ENCODE results near the gene CCDC91. TPM values are rescaled to one million over a fixed set of nuclear protein-coding genes. Genes with fewer than 3 reads are reported as not detected.

The CCDC91 gene
- total and polyA plus RNA-seq, 8 donors = 15.0 to 27.0 (median 19.1) TPM

DNA sequence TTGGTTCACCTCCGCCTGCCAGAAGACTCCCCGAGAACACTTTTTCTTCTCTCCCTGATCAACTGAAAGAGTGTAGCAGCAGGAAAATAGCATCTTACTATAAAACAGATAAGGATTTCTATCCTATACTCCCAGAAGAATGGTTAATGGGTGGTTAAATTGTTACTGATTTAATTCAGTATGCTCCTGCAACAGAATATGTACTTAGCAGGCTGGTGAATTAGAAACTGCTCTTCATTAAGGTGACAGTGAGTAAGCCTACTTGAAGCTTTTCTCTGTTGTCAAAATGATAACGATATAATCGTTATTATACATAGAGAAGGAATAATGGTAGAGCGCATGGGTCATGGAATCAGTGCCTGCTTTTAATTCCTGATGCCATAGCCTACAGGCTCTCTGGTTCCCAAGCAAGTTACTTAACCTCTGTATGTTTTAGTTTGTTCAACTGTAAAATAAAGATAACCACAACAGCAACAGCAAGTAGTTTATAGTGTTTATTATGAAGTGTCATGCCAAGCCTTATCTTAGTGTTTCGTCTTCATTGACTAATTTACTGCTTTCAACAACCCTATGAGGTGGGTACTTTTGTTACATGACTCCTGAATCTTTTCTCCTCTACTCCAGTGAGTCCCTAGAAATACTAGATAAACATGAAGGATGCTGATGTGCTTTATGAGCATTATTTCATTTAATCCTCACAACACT, 392.6 kb downstream of the CCDC91 start:
- WGBS, 2 donors = 77 to 87% methylated on average over 6 of the region's 6 CpGs
- ATAC-seq = no peak
- Histone ChIP-seq H3K4me3 (no peak overlapping the region), H3K4me1 (no peaks in the 10 kb centered on the region), H3K27ac (no peak overlapping the region), H3K36me3 (no peaks in the 10 kb centered on the region), H3K9me3 (no peaks in the 10 kb centered on the region), H3K27me3 (no peaks in the 10 kb centered on the region)
- intact Hi-C loops (cut with DNase I) = no loop called here
- FAIRE-seq = no peak
- TF ChIP-seq, protein P1, sequence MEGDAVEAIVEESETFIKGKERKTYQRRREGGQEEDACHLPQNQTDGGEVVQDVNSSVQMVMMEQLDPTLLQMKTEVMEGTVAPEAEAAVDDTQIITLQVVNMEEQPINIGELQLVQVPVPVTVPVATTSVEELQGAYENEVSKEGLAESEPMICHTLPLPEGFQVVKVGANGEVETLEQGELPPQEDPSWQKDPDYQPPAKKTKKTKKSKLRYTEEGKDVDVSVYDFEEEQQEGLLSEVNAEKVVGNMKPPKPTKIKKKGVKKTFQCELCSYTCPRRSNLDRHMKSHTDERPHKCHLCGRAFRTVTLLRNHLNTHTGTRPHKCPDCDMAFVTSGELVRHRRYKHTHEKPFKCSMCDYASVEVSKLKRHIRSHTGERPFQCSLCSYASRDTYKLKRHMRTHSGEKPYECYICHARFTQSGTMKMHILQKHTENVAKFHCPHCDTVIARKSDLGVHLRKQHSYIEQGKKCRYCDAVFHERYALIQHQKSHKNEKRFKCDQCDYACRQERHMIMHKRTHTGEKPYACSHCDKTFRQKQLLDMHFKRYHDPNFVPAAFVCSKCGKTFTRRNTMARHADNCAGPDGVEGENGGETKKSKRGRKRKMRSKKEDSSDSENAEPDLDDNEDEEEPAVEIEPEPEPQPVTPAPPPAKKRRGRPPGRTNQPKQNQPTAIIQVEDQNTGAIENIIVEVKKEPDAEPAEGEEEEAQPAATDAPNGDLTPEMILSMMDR (IDR thresholded peaks at IDR 0.05) = no peak
- DNase-seq = no peak

GRCh38 chr12:28583701-28584261, 393.5 kb downstream of the CCDC91 start:
- Histone ChIP-seq H3K4me3 (no peak overlapping the region), H3K36me3 (no peaks in the 10 kb centered on the region), H3K27me3 (no peaks in the 10 kb centered on the region), H3K4me1 (no peaks in the 10 kb centered on the region), H3K9me3 (no peaks in the 10 kb centered on the region), H3K27ac (no peak overlapping the region)
- TF ChIP-seq, protein P1 (IDR thresholded peaks at IDR 0.05) = no peak
- intact Hi-C loops (cut with DNase I) = no loop called here
- FAIRE-seq (no peak), ATAC-seq (no peak), DNase-seq (no peak)
- WGBS, 2 donors = 76 to 80% methylated on average over 5 of the region's 5 CpGs

GRCh38 chr12:28585146-28585545, 394.9 kb downstream of the CCDC91 start:
- no peaks in the 10 kb centered on the region for H3K4me1 ChIP-seq
- H3K9me3 ChIP-seq = no peaks in the 10 kb centered on the region
- H3K4me3 ChIP-seq = no peak overlapping the region
- TF ChIP-seq, protein P1 (IDR thresholded peaks at IDR 0.05) = no peak
- no peak for FAIRE-seq
- H3K27ac ChIP-seq = no peak overlapping the region
- no peaks in the 10 kb centered on the region for H3K27me3 ChIP-seq
- DNase-seq = no peak
- WGBS, 2 donors = 78 to 88% methylated on average over 5 of the region's 5 CpGs
- intact Hi-C loops (cut with DNase I) = no loop called here
- no peaks in the 10 kb centered on the region for H3K36me3 ChIP-seq
- no peak for ATAC-seq

GRCh38 chr12:28586481-28586880, 396.2 kb downstream of the CCDC91 start:
- TF ChIP-seq, protein P1 (IDR thresholded peaks at IDR 0.05) = no peak
- no peaks in the 10 kb centered on the region for H3K36me3 ChIP-seq
- intact Hi-C loops (cut with DNase I) = no loop called here
- H3K9me3 ChIP-seq = no peaks in the 10 kb centered on the region
- no peaks in the 10 kb centered on the region for H3K27me3 ChIP-seq
- ATAC-seq = no peak
- no peaks in the 10 kb centered on the region for H3K4me1 ChIP-seq
- FAIRE-seq = no peak
- no peak overlapping the region for H3K27ac ChIP-seq
- 64 to 68% methylated on average over 3 of the region's 3 CpGs for WGBS, 2 donors
- no peak overlapping the region for H3K4me3 ChIP-seq
- DNase-seq = no peak

GRCh38 chr12:28591831-28592230, 401.6 kb downstream of the CCDC91 start:
- no peaks in the 10 kb centered on the region for H3K9me3 ChIP-seq
- no peaks in the 10 kb centered on the region for H3K27me3 ChIP-seq
- H3K36me3 ChIP-seq = no peaks in the 10 kb centered on the region
- WGBS, 2 donors = 61 to 80% methylated on average over 1 of the region's 1 CpG
- no peak overlapping the region for H3K27ac ChIP-seq
- FAIRE-seq (no peak), ATAC-seq (no peak), DNase-seq (no peak)
- H3K4me3 ChIP-seq = no peak overlapping the region
- H3K4me1 ChIP-seq = no peaks in the 10 kb centered on the region
- TF ChIP-seq, protein P1 (IDR thresholded peaks at IDR 0.05) = no peak
- intact Hi-C loops (cut with DNase I) = no loop called here

All from pancreas (tissue), 10 donors.